ENCODE results near the gene GPD2. TPM values are rescaled to one million over a fixed set of nuclear protein-coding genes. Genes with fewer than 3 reads are reported as not detected.

Gene GPD2
- total RNA-seq, 1 donor from 2014 or later: 21.0 TPM

Other genes with a start within 250 kb of the GPD2 start
- under 0.01 and 0.20 TPM in 2 replicates for gene NR4A2, start 103.7 kb upstream of the GPD2 start, total RNA-seq

All from lung microvascular endothelial cell (primary cell).